ENCODE data around the gene ETHE1.

GRCh38 chr19:43510713-43511112 lies 16.3 kb downstream of the ETHE1 start:
- TF ChIP-seq CTCF (IDR thresholded peaks at IDR 0.05) (no peak), EZH2 (IDR thresholded peaks at IDR 0.05; ENCODE audit: borderline replicate concordance, insufficient read depth, low read depth, low read length, poor library complexity, severe bottlenecking) (no peak)

All from B cell (primary cell).